GM10248 (cell line): ENCODE measurements around the gene GALNT17.
"Not testable (repeated sequence)": the region's sequence is repeated elsewhere in the genome, so short reads cannot be mapped to it uniquely, and the experiment has no call there.

Experiments used
- CTCF ChIA-PET: fragments of 300-600 bp; sonication (Branson Sonifier 250); formaldehyde crosslinking; extraction: SDS; loops from one replicate; lab custom pipeline; 2021; ENCODE audit warnings: antibody characterized with exemption; lab: Yijun Ruan, JAX
- POLR2A ChIA-PET: fragments of 350-650 bp; sonication (Branson Sonifier 250); formaldehyde crosslinking; extraction: SDS; loops from one replicate; lab custom pipeline; 2020; ENCODE audit warnings: antibody characterized with exemption; lab: Yijun Ruan, JAX
- DNase-seq: peaks from one replicate; pipeline ENCODE4 v3.0.0; 2012; ENCODE audit errors: extremely low spot score
- TF ChIP-seq, protein P1 (sequence below): IDR thresholded peaks from 2 replicates; pipeline ENCODE4 v1.5.1; 2012; ENCODE audit warnings: mild to moderate bottlenecking, low read depth; ENCODE audit errors: extremely low read depth, missing control alignments, control extremely low read depth

The GALNT17 gene

DNA sequence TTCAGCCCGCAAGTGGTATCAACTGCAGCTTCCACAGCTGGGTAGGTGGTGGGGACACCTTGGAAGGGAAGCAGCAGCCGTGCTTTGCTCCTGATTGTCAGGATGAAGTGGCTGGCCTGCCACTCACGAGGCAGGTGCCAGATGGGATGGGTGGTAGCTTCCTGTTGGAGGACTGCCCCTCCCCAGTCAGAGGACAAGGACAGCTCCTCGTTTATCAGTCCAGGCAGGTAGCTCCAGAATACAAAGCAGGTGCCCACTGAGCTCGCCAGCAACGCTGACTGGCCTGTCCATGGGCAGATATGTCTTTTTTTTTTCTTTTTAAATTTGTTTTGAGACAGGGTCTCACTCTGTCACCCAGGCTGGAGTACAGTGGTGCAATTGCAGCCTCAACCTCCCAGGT, 431.3 kb downstream of the GALNT17 start:
- ChIA-PET CTCF (interaction anchor here (1.0 kb wide), 1 partner anchor 14 kb away, joined by 3 read pairs; no protein-coding TSS in a partner anchor), POLR2A (no interaction called here)
- DNase-seq: no peak
- TF ChIP-seq, protein P1, sequence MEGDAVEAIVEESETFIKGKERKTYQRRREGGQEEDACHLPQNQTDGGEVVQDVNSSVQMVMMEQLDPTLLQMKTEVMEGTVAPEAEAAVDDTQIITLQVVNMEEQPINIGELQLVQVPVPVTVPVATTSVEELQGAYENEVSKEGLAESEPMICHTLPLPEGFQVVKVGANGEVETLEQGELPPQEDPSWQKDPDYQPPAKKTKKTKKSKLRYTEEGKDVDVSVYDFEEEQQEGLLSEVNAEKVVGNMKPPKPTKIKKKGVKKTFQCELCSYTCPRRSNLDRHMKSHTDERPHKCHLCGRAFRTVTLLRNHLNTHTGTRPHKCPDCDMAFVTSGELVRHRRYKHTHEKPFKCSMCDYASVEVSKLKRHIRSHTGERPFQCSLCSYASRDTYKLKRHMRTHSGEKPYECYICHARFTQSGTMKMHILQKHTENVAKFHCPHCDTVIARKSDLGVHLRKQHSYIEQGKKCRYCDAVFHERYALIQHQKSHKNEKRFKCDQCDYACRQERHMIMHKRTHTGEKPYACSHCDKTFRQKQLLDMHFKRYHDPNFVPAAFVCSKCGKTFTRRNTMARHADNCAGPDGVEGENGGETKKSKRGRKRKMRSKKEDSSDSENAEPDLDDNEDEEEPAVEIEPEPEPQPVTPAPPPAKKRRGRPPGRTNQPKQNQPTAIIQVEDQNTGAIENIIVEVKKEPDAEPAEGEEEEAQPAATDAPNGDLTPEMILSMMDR: no peak

DNA sequence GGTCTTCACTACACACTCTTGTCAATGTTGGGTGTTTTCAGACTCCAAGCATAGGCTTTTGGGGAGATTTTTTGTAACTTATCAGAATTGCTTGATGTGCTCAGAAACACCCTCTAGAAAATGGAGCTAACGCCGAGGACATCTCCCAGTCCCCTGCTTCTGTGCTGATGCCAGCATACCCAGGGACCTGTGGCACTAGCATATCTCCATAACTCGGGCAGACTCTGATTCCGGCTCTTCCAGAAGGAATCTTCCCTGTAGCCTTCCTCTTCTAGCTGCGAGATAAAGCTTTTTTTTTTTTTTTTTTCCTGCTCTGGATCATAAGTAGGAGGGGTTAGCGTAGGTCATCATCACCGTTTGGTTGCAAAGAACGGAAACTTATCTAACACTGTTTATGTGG, 434.4 kb downstream of the GALNT17 start:
- ChIA-PET CTCF (no interaction called here), POLR2A (no interaction called here)
- DNase-seq: no peak
- TF ChIP-seq, protein P1: no peak

GRCh38 chr7:71566991-71567390, 435.0 kb downstream of the GALNT17 start:
- CTCF ChIA-PET: no interaction called here
- TF ChIP-seq, protein P1: no peak
- POLR2A ChIA-PET: no interaction called here
- DNase-seq: no peak

GRCh38 chr7:71574153-71574860, 442.4 kb downstream of the GALNT17 start:
- no peak for DNase-seq
- POLR2A ChIA-PET: no interaction called here
- CTCF ChIA-PET: no interaction called here
- TF ChIP-seq, protein P1: no peak

DNA sequence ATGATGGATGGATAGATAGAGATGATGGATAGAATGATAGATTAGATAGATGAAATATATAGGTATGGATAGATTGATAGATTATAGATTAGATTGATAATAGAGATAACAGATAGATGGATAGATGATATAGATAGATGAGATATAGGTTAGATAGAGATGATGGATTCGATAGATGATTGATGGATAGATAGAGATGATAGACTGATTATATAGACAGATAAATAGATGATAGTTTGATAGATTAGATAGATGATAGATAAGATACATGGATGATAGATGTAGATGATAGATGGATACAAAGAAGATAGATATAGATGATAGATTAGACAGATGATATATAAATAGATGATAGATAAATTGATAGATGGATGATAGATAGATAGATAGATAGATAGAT, 448.1 kb downstream of the GALNT17 start:
- CTCF ChIA-PET: no interaction called here
- TF ChIP-seq, protein P1: no peak
- POLR2A ChIA-PET: no interaction called here
- no peak for DNase-seq

GRCh38 chr7:71584256-71584655, 452.3 kb downstream of the GALNT17 start:
- CTCF ChIA-PET: interaction anchor here (1.4 kb wide), 1 partner anchor 10 kb away, joined by 4 read pairs; no protein-coding TSS in a partner anchor
- DNase-seq: no peak
- TF ChIP-seq, protein P1: no peak
- POLR2A ChIA-PET: no interaction called here

DNA sequence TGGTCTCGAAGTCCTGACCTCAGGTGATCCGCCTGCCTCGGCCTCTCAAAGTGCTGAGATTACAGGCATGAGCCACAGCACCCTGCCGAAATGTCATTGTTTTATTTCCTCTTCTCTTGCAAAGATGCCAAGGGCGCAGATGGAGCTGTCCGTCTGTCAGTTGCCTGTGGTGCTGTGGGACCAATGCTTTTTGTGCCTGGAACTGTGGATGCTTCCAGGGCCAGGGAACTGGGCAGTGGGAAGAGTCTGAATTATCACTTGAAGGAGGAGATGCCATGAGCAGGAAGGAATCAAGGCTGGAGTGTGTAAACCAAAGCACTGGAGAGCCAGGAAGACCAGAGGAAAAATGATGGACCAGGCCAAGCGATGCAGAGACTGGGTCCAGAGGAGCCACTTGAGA, 459.9 kb downstream of the GALNT17 start:
- POLR2A ChIA-PET: no interaction called here
- TF ChIP-seq, protein P1: no peak
- CTCF ChIA-PET: no interaction called here
- DNase-seq: no peak

- DNase-seq, POLR2A ChIA-PET, CTCF ChIA-PET: not testable (repeated sequence)
These were observed 460.4 kb downstream of the GALNT17 start for GRCh38 chr7:71592388-71592787.
